Endothelial cell of umbilical vein (primary cell): ENCODE data around the gene RBP4. TPM values are rescaled to one million over a fixed set of nuclear protein-coding genes. Genes with fewer than 3 reads are reported as not detected.

ENCODE experiments used
- BruUV-seq: library from RNA; stranded (reverse); fragments of 400-500 nt; replicated peaks from 2 replicates; lab custom pipeline; 2021; lab: Mats Ljungman, UMichigan
- CTCF ChIA-PET: fragments of 300-600, 350-600 bp; sonication (Branson Sonifier 250); formaldehyde crosslinking; loops from one replicate; lab custom pipeline; 2021; ENCODE audit warnings: antibody characterized with exemption, inconsistent platforms; lab: Charles Lee
- POLR2A ChIA-PET: fragments of 300-600, 350-600 bp; sonication (Branson Sonifier 250); formaldehyde crosslinking; loops from one replicate; lab custom pipeline; 2021; ENCODE audit warnings: antibody characterized with exemption, inconsistent platforms; lab: Charles Lee
- DNase-seq: peaks from one replicate; pipeline ENCODE4 v3.0.0-alpha.2; 2011; ENCODE audit warnings: low read depth, low spot score
- FAIRE-seq: peaks from 2 replicates; lab custom pipeline; 2011; peaks lifted over from hg19 to GRCh38; lab: Jason Lieb, UNC
- H2AFZ ChIP-seq: 2 replicates; pipeline ENCODE4 v1.6.0; 2012; ENCODE audit warnings: low read depth, low read length, control low read depth, inconsistent platforms
- H3K27ac ChIP-seq: 2 replicates; pipeline ENCODE4 v1.5.1; 2011; ENCODE audit warnings: low read depth, mild to moderate bottlenecking, control low read depth, low read length, moderate library complexity; ENCODE audit not compliant: insufficient read depth
- H3K27me3 ChIP-seq, 2 experiments: 2 replicates each; pipeline versions ENCODE4 v1.6.0 to v1.6.1; 2011; ENCODE audit warnings: low read length in 2 of 2, mixed read lengths in 1 of 2; ENCODE audit not compliant: control insufficient read depth in 2 of 2, insufficient read depth in 2 of 2
- H3K36me3 ChIP-seq, 2 experiments: 2 replicates in 1 of 2; 3 replicates in 1 of 2; pipeline ENCODE4 v1.5.1; 2011; ENCODE audit warnings: low read length in 2 of 2, mild to moderate bottlenecking in 1 of 2, moderate library complexity in 1 of 2; ENCODE audit not compliant: control insufficient read depth in 2 of 2, insufficient read depth in 2 of 2; ENCODE audit errors: extremely low read depth in 1 of 2
- H3K4me1 ChIP-seq: 3 replicates; pipeline ENCODE4 v1.5.1; 2011; ENCODE audit warnings: mild to moderate bottlenecking, low read length; ENCODE audit not compliant: control insufficient read depth, insufficient read depth; ENCODE audit errors: extremely low read depth
- H3K4me2 ChIP-seq: 2 replicates; pipeline ENCODE4 v1.6.1; 2011; ENCODE audit warnings: low read length, control low read depth, mixed read lengths; ENCODE audit not compliant: insufficient read depth
- H3K4me3 ChIP-seq, 3 experiments: fragments of 200-600 bp in 1 of 3; sonication (generic), shearing (Covaris generic) in 1 of 3; replicated peaks in 1 of 3; 2 replicates each; pipeline ENCODE4 v1.5.1; 2011 to 2016; ENCODE audit warnings: control low read depth in 3 of 3, low read length in 3 of 3, mild to moderate bottlenecking in 2 of 3, inconsistent platforms in 1 of 3, low read depth in 1 of 3, moderate library complexity in 1 of 3; ENCODE audit not compliant: insufficient read depth in 1 of 3
- H3K79me2 ChIP-seq: 2 replicates; pipeline ENCODE4 v1.6.0; 2012; ENCODE audit warnings: low read length, inconsistent platforms; ENCODE audit not compliant: control insufficient read depth, insufficient read depth
- H3K9ac ChIP-seq: replicated peaks from 2 replicates; pipeline ENCODE3; 2011; ENCODE audit warnings: low read length, control low read depth; ENCODE audit not compliant: insufficient read depth; ENCODE audit errors: extremely low read depth
- H3K9me1 ChIP-seq: replicated peaks from 3 replicates; pipeline ENCODE4 v1.6.0; 2011; ENCODE audit warnings: mild to moderate bottlenecking, low read length; ENCODE audit not compliant: control insufficient read depth, insufficient read depth; ENCODE audit errors: extremely low read depth
- H3K9me3 ChIP-seq: replicated peaks from 2 replicates; pipeline ENCODE4 v1.5.1; 2012; ENCODE audit warnings: low read length, inconsistent platforms; ENCODE audit not compliant: control insufficient read depth, insufficient read depth
- H4K20me1 ChIP-seq: replicated peaks from 2 replicates; pipeline ENCODE3; 2011; ENCODE audit warnings: mild to moderate bottlenecking, low read length; ENCODE audit not compliant: control insufficient read depth, insufficient read depth; ENCODE audit errors: extremely low read depth
- CTCF ChIP-seq, 2 donors: IDR thresholded peaks; 1 replicate in 1 of 2; 2 replicates in 1 of 2; pipeline ENCODE4 v1.5.1; 2011; ENCODE audit warnings: low read length in 2 of 2, mild to moderate bottlenecking in 2 of 2, moderate library complexity in 2 of 2, control low read depth in 1 of 2, inconsistent platforms in 1 of 2, low read depth in 1 of 2; ENCODE audit not compliant: insufficient read depth in 1 of 2; ENCODE audit errors: extremely low read depth in 1 of 2
- EZH2 ChIP-seq: IDR thresholded peaks from 2 replicates; pipeline ENCODE4 v1.6.1; 2012; ENCODE audit warnings: borderline replicate concordance, low read depth, mild to moderate bottlenecking, moderate library complexity, low read length, inconsistent platforms; ENCODE audit not compliant: severe bottlenecking
- FOS ChIP-seq: IDR thresholded peaks from 2 replicates; pipeline ENCODE4 v1.6.1; 2011; ENCODE audit warnings: mild to moderate bottlenecking, low read length, moderate library complexity, borderline replicate concordance; ENCODE audit not compliant: insufficient read depth
- MAX ChIP-seq: IDR thresholded peaks from 2 replicates; pipeline ENCODE4 v1.6.1; 2011; ENCODE audit not compliant: insufficient read depth, insufficient read length
- POLR2AphosphoS5 ChIP-seq: IDR thresholded peaks from 2 replicates; pipeline ENCODE4 v1.6.1; 2012; ENCODE audit warnings: low read depth, mild to moderate bottlenecking, control low read depth, low read length, moderate library complexity; ENCODE audit not compliant: insufficient read depth
- dilution Hi-C: fragments of 300-500 bp; cut with MboI; formaldehyde crosslinking; loops from one replicate; pipeline ENCODE4 v1.15.0; 2019; ENCODE audit warnings: low sequenced_read_pairs; ENCODE audit not compliant: extremely low pct_ligation_motif_present
- intact Hi-C: fragments of 100-400 bp; cut with micrococcal nuclease; formaldehyde crosslinking; loops from one replicate; pipeline ENCODE4 v1.10.0; 2022
- polyA plus RNA-seq, 4 experiments: library from polyadenylated mRNA; depleted of rRNA in 3 of 4; stranded (reverse) in 3 of 4; unstranded in 1 of 4; fragments of >200 nt; gene quantifications; 2 replicates each; pipeline versions ENCODE4 v1.2.1 to v1.2.3, GENCODE V29; 2011 to 2012; ENCODE audit warnings: missing spikeins in 1 of 4
- total RNA-seq: library from RNA; stranded (reverse); gene quantifications from 2 replicates; pipeline ENCODE4 v1.2.3, GENCODE V29; 2021

RBP4 gene
- total and polyA plus RNA-seq, 2 donors (not counting 3 experiments of a cell fraction or from before 2014, with no cell fraction given) = not detected

GRCh38 chr10:93566435-93567276, 34.4 kb downstream of the RBP4 start, which contains the start of gene FFAR4:
TSS of gene FFAR4 (plus strand) at chr10:93566665. CDS start at chr10:93566721, 56 bp downstream.
- H3K9me3 ChIP-seq = no peaks in the 10 kb centered on the region
- H2AFZ ChIP-seq = no peak within 1 kb of the TSS
- no peaks in the 10 kb centered on the region for H3K4me1 ChIP-seq
- no peaks in the 10 kb centered on the region for H3K79me2 ChIP-seq
- ChIA-PET CTCF (interaction anchor here (1.8 kb wide), 1 partner anchor 12 kb away, joined by 12 read pairs; no protein-coding TSS in a partner anchor), POLR2A (no interaction called here)
- no peaks in the 10 kb centered on the region for H3K9me1 ChIP-seq
- no TSS peak for BruUV-seq
- no peak for DNase-seq
- H3K9ac ChIP-seq = no peak within 1 kb of the TSS
- dilution Hi-C loops (no loop called here), intact Hi-C loops (no loop called here)
- no peaks in the 10 kb centered on the region for H3K36me3 ChIP-seq
- no peak for TF ChIP-seq POLR2AphosphoS5
- no peak for TF ChIP-seq MAX
- TF ChIP-seq CTCF (IDR thresholded peaks at IDR 0.05; ENCODE audit: extremely low read depth in 1 of 2, insufficient read depth in 1 of 2, low read depth in 1 of 2, low read length in 2 of 2) = no peak
- no peak for TF ChIP-seq FOS
- peak; percentile 79 for TF ChIP-seq EZH2
- H3K27me3 ChIP-seq = peaks cover 59 to 65% of the 10 kb centered on the region in 2 experiments
- peak within 1 kb of the TSS; percentile 9 for H3K4me2 ChIP-seq
- no peaks in the 10 kb centered on the region for H4K20me1 ChIP-seq
- no peak for FAIRE-seq
- no peak within 1 kb of the TSS for H3K27ac ChIP-seq
- H3K4me3 ChIP-seq = no peak within 1 kb of the TSS
